HL-60/S4 (cell line): ENCODE measurements around the gene AMPD3.

Experiments
- in situ Hi-C: fragments of 300-500 bp; cut with MboI; formaldehyde crosslinking; loops from 2 replicates; pipeline ENCODE4 v1.14.3; 2022; ENCODE audit warnings: low sequenced_read_pairs

AMPD3 gene

DNA sequence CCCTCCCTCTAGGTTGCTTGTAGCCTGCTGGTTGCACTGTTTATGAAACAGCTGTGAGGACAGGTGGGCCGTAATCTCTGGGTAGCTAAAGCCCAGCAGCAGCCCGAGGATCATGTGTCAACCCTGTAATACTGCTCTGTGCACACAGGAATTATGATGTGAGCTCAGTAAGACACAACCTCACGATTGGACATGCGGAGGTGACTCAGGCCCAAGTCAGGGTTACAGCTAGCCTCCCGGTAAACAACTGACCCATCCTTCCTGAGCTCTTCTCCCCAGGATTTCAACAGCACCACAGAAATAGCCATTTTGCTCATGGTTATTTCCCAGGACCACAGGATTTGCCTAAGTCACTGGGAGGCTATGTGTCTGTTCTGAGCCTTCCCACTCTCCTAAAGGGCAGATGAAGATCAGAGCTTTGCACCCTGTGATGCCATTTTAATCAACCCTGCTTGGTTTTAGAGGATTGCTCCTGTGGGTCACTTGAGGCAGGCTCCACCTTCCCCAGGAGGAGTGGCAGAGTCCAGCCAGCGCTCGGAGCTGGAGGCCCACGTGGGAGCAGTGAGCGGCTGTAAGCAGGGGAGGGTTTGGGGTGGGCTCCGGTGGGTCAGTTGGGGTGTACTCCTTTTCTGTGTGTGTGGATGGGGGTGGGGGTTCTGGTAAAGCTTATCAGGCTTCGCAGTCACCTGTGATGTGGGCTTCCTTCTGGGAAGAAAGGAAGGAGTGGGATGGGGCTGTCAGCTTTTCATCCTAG lies at the start of gene AMPD3:
Gene AMPD3, plus strand, starts transcription at position 387 of the 754 bp plus-strand sequence. CDS start 6,256 bp downstream, outside the sequence.
- in situ Hi-C loops, result no loop called here

DNA sequence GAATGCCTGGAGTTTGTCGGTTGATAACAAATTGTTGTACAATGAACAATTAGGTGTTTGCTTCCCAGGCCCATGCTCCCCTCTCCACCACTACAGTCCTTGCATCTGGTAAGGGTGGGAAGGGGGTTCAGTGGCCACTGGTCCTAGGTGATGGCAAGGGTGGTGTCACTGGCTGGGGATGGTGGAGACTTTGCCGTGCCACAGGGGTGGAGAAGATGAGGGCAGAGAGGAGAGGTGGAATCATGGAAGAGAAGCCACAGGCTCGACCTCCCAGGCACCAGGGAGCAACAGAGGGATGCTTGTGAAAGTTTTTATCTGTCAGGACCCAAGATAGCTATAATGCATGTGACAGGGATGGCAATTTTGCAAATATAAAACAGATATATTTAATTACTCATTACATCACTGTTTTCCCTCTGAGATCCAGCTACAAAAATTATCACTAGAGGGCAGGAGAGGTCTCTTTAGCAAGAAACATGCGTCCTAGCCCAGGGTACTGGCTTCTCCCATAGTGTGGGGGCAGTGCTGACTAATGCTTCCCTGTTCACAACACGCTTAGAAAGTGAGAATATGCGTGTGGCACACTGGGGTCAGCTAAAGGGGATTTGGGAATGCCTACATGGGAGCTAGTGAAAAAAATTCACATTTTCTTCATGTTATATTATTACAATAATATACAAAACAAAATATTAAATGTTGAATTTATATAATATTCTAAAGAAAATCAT lies 49.0 kb upstream of the AMPD3 start:
- in situ Hi-C loops, result loop anchor here (10.0 kb wide), 2 partner anchors 249 to 329 kb away; no protein-coding TSS in a partner anchor

DNA sequence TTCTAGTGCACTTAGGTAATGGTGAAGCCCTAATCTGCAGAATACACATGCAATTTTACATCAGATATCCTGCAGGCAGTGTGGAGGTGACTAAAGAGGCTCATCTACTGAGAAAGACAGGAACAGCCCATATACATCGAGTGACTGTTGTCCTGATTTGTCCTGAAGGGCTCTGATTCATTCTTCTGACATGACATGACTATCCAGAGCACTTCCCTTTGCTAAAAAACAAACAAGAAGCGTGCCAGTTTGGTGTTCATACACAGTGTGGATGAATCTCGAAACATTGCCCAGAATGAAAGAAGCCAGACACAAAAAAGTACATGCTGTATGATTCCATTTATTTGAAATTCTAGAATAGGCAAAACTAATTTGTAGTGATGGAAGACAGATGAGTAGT lies 48.0 kb upstream of the AMPD3 start:
- in situ Hi-C loops, result loop anchor here (10.0 kb wide), 2 partner anchors 248 to 328 kb away; no protein-coding TSS in a partner anchor

DNA sequence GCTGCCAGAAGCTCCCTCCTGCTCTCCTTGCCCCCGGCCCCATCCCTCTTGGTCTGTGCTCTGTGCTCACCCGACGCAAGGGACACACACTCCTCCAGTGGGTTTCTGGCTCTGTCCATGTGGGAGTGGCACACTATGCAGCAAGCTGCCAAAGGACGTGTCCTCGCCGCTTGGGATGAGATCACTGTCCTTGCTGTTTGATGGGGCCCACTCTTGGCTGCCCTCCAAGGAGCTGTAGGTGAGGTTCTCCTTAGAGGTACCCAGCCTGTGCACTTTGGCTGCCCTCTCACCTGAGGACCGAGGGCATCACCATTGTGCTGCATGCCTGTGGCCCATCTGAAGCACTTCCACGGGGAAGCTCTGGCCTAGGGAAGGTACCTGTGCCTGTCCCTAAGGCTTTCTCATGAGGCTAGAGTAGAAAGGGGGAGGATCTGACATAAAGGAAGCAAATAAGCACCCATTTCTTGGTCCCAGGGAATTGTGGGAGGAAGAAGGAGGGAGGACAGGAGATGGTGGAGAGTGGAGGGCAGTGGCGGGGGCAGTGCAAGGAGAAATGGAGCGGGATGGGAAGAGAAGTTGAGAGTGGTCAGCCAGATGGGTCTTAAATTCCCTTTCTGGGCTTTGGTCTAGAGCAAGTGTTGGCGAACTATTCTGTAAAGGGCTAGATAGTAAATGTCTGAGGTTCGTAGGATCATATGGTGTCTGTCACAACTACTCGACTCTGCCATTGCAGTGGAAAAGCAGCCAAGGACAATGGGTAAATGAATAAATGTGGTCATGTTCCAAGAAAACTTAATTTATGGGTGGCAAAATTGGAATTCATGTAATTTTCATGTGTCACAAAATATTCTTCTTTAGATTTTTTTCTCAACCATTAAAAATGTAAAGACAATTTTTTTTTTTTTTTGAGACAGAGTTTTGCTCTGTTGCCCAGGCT lies 47.0 kb upstream of the AMPD3 start:
- in situ Hi-C loops, result loop anchor here (10.0 kb wide), 2 partner anchors 247 to 327 kb away; no protein-coding TSS in a partner anchor

DNA sequence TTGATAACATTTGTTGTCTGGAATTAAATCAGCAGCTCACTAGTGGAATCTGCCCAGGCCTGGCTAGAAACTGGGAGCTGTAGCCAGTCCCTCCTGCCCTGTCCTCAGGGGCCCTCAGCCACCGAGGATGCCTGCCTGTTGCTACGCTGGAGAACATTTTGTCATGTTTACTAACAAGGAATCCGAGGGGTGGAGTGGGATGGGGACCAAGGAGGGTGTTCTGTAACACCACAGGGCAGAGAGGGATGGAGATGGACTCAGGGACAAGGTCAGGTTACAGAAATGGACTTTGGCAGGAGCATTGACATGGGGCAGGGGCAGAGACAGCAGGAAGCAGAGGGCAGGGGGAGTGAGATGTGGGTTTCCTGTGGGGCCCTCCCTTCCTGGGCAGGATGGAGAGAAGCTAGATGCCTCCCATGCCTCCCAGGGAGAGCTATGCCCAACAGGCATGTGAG lies 45.8 kb upstream of the AMPD3 start:
- in situ Hi-C loops, result loop anchor here (10.0 kb wide), 2 partner anchors 246 to 326 kb away; no protein-coding TSS in a partner anchor

DNA sequence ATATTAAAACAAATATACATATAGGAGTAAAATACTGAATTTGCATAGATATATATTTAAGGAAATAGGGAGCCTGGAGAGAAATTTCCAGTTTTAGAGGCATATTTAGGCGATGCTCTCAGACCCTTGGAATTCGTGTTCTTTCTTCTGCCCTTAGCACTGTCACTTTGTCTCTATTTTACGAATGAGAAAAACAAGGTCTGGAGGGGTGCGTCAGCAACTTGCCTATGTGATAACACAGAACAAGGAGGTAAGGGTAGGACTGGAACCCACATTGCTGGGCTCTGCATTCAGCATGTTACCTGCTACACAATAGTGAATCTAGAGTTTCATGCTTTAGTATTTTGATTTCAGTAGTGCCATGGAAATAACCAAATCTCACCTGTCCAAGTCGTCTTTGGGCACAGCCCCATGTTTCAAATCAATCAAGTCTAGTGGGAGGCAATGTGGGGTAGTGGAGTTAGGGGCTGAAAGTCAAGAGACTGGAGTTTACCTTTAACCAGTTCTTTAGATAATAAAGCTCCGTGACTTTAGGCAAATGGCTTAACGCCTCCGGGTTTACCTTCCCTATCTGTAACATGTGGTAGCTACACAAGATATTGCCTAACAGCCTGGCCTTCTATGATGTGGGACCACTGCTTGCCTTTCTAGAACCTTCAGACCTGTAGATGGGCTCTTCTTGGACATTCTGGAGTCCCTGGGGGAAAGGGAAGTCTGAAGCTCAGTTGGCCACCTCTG lies 44.8 kb upstream of the AMPD3 start:
- in situ Hi-C loops, result no loop called here

DNA sequence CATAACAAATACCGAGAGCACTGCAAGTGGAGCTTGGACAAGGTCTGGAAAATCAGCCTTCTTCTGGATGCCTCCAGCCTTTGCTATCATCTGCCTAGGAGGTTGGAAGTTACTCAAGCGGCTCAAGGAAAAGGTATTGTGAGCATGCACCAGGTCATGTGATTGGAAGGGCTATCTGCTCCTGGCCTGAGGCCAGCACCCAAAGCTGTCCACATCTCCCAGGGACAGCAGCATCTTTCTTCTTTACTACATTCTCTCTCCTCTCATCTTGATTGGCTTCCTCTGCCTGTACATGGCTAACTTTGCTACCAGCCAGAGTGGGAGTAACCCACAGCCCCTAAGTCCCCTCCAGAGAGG lies 44.2 kb upstream of the AMPD3 start:
- in situ Hi-C loops, result no loop called here

DNA sequence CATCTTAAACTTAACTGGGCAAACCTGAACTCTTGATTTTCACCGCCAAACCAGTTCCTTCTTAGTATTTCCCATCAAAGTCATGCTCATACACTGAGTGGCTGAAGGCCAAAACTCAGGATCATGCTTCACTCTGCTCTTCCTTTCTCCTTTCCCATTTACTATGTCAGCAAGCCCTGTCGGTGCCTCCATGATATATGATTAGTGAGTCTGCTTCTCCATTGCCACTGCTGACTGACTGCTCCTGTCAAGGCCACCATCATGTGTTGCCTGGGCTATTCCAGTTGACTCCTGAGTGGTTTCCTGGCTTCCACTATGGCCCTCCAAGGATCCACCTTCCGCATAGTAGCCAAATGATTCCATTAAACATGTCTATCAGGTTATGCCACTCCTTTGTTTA lies 42.8 kb upstream of the AMPD3 start:
- in situ Hi-C loops, result no loop called here

DNA sequence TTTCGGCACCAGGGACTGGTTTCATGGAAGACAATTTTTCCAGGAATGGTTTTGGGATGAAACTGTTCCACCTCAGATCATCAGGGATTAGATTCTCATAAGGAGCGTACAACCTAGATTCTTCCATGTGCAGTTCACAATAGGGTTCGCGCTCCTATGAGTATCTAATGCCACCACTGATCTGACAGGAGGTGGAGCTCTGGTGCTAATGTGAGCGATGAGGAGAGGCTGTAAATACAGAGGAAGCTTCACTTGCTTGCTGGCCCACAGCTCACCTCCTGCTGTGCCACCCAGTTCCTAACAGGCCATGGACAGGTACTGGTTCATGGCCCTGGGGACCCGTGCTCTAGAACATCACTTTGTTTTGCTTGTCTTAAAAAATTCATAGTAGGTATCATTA lies 41.8 kb upstream of the AMPD3 start:
- in situ Hi-C loops, result no loop called here

DNA sequence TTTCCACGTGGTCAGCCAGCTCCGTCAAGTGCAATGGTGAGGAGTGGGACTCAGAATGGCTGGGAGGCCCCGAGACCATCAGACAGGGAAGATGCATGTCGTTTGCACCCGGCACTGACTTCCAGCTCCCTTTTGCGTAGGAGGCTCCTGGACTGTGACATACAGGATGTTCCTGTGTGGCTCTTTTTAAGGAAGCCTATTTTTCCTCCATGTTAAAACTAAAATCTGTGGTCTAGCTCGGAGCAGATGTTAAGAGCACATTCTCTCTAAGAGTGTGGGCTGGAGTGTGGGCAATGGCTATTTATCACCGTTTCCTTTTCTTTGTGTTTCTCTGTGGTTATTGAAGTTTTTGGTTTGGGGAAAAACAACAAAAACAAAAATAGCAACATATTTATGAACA lies 40.9 kb upstream of the AMPD3 start:
- in situ Hi-C loops, result no loop called here

DNA sequence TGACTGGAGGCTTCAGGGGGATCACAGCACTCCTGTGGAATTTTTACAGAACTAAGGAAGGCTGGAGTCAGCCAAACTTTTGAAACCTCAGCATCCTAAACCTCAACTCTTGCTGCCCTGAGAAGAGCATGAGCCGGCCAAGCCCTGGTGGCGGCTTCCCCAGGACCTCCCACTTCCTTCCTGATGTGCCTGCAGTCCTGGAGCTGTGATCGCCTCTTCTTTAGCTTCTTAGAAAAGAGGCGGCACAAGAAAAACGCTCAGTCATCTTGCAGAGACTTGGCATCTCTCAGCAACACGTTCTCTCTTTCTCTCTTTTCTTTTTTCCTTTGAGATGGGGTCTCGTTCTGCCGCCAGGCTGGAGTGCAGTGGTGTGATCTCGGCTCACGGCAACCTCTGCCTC lies 40.4 kb upstream of the AMPD3 start:
- in situ Hi-C loops, result no loop called here

DNA sequence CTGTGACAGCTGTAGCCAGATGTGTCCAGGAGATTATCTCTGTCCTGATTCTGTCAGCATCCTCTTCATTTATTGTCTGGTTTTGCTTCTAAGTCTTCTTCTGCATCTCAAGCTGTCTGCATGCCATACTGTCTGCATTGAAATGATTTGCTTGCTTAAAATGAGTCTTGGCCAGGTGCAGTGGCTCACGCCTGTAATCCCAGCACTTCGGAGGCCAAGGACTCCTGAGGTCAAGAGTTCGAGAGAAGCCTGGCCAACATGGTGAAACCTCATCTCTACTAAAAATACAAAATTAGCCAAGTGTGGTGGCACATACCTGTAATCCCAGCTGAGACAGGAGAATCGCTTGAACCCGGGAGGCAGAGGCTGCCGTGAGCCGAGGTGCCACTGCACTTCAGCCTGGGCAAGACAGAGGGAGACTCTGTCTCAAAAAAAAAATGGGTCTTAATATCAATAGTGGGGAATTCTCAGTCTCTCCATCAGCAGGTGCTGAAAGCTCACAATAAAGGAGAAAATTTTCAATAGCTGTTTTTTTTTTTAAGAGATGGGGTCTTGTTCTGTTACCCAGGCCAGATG lies 39.2 kb upstream of the AMPD3 start:
- in situ Hi-C loops, result no loop called here

DNA sequence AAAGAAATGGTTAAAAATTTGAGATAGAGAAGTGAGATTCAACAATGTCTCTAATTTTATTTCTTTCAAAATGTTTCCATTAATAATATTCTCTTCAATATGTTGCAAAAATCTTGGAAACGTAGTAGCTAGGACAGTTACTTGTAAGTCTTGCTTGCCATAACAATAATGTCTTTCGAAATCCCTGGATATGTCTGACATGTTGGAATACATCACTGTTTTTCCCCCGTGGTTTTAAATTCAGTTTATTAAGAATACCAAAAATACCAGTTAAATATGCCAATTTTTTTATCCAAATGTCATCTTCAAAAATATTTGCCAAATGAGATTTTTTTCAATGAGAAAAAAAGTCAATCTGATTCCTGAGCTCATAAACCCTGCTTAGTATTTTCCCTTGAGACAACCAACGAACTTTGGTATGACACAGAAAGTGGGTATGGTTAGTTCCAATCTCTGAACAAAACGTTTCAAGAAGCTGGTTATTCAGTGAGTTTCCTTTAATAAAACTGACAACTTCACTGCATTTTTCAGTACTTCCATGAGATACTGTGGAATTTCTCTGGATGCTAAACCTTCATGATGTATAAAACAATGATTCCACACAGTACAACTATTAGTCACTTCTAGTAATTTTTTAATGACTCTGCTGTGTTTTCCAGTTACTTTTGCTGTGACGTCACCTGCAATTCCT lies 36.7 kb upstream of the AMPD3 start:
- in situ Hi-C loops, result no loop called here

DNA sequence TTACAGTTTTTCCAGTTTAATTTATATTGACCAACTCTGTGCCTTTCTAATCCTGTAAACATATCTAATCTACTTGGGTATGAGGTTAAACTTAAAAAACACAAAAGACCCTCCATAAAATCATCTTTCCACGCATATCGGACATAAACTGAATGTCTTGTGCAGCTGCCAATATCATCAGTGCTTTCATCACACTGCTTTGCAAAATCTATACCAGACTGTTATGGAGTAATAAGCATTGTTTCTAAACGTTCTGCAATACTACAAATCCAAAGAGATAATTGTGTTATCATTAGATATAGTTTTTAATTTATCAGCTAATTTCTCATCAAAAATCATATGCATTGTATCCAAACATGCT lies 36.1 kb upstream of the AMPD3 start:
- in situ Hi-C loops, result no loop called here

DNA sequence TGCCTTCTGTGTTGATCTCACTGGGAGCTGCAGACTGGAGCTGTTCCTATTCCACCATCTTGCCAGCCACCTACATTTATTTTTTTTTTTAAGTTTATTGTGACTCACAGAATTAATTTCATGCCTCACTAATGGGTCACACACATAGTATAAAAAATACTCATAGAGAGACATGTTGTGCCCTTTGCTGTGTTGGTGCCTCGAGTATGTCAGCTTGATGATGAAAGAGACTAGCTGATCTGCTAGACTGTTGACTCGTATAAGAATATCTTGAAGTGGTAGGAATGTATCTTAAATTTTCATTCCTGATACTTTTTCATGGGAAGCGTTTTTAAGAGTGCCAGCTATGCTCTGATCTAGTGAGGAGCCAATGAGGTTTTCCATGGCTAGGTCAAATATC lies 28.6 kb upstream of the AMPD3 start:
- in situ Hi-C loops, result no loop called here

DNA sequence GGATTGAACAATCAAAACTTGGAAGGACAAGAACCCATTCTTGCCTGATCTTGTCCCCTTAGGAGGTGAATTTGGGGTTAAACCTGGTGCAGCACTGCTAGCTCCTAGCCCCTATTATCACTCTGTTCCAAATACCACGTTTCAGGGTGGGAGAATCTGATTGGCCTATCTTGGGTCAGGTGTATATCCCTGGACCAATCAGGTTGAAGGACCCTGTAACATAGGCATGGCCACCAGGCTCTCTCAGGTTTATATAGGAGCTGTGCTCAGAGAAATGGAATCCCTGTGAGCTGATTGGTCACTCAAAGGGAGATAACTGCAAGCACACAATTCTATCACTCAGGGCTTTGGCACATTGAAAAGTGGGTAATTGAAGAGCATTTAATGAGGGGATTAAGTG lies 26.6 kb upstream of the AMPD3 start:
- in situ Hi-C loops, result no loop called here

DNA sequence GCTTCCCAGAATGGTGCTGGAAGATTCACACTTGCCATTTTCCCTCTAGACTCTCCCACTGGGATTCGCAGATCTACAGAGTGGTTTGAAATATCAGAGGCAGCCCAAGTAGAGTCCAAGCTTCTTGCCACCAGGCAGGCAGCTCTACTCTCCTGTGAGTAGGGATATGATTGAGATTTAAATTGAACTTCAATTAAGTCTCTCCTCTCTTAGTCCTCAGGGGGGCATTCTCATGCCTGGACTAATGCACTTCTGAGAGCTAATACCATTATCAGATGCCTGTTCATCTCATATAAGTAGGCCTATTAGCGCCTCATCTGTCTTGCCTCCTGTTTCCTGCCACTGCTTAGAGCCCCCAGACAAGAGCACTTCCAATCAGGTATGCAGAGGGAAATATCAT lies 25.5 kb upstream of the AMPD3 start:
- in situ Hi-C loops, result no loop called here

DNA sequence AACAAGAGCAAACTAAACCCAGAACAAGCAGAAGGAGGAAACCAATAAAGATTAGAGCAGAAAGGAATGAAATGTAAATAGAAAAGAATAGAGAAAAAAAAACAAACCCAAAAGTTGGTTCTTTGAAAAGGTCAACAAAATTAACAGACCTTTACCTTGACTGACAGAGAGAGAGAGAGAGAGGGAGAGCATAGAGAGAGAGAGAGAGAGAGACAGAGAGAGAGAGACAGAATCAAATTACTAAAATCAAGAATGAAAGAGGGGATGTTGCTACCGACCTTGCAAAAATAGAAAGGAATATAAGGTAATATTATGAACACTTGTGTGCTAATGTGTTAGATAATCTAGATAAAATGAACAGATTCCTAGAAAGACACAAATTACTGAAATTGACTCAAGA lies 22.6 kb upstream of the AMPD3 start:
- in situ Hi-C loops, result no loop called here

DNA sequence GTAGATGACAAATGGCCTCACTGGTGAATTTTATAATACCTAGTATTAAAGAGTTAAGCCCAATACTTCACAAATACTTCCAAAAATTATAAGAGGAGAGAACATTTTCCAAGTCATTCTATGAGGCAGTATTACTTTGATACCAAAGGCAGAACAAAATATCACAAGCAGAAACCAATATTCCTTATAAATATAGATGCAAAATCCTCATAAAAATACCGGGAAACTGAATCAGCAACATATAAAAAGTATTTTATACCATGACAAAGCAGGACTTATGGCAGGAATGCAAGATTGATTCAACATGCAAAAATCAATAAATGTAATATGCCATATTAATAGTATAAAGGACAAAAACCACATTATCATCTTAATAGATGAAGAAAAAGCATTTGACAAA lies 22.1 kb upstream of the AMPD3 start:
- in situ Hi-C loops, result no loop called here

DNA sequence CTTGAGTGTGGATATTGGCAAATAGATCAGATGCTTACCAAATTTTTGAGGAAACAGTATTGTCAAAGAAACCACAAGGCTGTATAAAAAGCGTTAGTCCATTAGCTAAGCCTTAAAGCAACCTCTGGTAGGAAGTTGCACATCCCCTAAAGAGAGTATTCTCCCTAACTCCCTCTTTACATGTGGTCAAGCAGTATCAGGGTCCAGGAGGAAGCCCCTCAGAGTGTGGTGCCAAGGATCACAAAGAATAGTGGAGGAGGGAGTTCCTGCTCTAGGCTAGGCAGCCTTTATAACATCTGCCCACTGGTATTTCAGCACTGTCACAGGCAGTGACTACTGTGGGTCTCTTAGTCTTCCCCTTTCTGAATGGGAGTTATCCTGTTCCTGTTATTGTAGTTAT lies 18.8 kb upstream of the AMPD3 start:
- in situ Hi-C loops, result no loop called here
